Right ventricle myocardium inferior (tissue), 1 donor: ENCODE measurements around the gene SPRY1. TPM values are rescaled to one million over a fixed set of nuclear protein-coding genes. Genes with fewer than 3 reads are reported as not detected.
A peak's percentile ranks its signal among the peaks of the same experiment; 100 is the strongest.

Source experiments
- ATAC-seq: fragments of 200-7000 bp; cut with Tn5 transposase; one replicate; pipeline ENCODE4 v1.9.1; 2020; ENCODE audit warnings: mild to moderate bottlenecking, moderate library complexity
- DNase-seq: peaks from one replicate; pipeline ENCODE4 v3.0.0; 2021; ENCODE audit errors: missing footprints
- intact Hi-C: fragments of 100-400 bp; cut with DNase I; formaldehyde crosslinking; loops from one replicate; pipeline ENCODE4 v1.11.0; 2022
- total RNA-seq: library from RNA; stranded (reverse); fragmentation: NEBNext Ultra II Directional; extraction: Animal tissue kit (Norgen Biotek cat#: 25700); gene quantifications from one replicate; pipeline ENCODE4 v1.2.1, GENCODE V29; 2021
- donor health status: DM: no; HTN: yes; CAD: no; lungs with severe emphysema.

SPRY1 gene
- total RNA-seq, 1 donor from 2014 or later = 37.0 TPM

DNA sequence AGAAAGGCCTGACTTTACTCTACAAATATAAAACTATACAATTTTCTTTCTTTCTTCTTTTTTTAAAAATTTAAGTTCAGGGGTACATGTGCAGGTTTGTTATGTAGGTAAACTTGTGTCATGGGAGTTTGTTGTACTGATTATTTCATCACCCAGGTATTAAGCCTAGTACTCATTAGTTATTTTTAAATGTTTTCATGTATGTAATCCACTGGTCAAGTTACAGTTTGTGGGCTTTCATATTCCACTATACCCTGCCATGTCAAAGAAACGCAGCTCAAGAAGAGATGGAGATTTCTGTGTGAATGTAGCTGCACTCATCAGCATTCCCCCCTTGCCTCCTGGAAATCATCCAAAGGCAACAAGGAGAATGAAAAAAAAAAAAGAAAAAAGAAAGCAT lies 31.2 kb upstream of the SPRY1 start:
- DNase-seq = no peak
- intact Hi-C loops = no loop called here
- ATAC-seq = no peak

DNA sequence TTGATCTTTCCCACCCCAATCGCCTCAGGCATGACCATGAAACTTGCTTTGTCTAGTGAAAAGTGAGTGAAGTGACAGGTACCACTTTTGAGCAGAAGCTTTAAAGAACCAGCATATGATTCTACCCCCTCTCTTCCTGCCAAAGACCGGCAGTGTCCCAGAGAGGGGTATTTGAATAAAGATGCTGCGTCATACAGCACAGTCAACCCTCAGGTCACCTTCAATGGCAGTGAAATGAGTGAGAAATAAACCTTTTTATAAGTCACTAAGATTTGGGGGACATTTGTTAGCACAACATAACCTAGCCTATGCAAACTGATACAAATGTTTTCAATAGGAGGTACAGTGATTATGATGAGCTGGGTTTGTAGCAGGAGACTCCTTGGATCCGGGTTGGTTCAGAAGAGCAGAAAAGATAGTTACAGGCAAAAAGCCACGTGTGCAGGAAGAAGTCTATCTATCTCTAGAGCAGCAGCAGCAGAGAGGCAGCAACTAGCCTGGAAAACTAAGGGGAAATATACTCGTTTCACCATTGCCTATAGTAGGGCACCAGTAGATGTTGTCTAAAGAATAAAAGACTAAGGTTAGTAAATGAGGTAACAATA lies 30.3 kb upstream of the SPRY1 start:
- intact Hi-C loops = no loop called here

DNA sequence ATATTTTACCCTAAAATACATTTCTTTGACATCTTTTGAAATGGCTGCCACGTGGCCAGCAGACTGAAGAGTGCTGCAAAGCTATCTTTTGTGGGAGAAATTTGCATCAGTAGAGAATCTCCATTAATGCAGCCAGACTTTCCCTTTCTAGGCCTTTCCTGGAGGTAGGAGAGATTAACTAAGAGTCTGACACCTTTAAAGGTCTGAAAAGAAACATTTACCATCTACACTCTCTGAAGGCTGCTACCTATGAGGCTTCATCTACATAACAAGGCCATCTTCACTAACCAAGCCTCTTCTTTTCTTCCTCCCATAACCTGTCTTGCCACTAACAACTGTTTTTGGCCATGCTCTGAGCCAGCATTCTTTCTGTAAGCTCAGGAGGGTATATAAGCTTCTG lies 17.8 kb upstream of the SPRY1 start:
- no peak for DNase-seq
- ATAC-seq = no peak
- intact Hi-C loops = no loop called here

More for the DNA sequence above, 30.3 kb upstream of the SPRY1 start:
- ATAC-seq (no peak), DNase-seq (no peak)

DNA sequence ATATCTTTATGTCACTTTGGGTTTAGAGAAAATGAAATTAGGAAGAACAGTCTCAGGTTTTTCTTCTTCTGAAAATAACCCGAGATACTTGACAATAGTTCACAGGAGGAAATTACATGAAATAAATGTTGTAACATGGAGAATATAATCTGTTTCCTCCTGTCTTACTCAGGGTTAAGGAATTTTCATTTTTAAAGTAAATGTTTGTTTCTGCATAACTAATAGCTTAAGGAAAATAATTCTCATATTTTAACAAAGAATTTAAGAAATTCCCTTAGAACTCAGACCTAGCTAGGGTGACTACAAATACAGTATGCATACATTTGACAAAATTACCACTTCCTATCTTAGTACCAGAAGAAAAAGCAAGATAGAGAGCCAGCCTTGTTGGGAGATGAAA lies 17.2 kb upstream of the SPRY1 start:
- intact Hi-C loops = no loop called here
- DNase-seq (no peak), ATAC-seq (no peak)

DNA sequence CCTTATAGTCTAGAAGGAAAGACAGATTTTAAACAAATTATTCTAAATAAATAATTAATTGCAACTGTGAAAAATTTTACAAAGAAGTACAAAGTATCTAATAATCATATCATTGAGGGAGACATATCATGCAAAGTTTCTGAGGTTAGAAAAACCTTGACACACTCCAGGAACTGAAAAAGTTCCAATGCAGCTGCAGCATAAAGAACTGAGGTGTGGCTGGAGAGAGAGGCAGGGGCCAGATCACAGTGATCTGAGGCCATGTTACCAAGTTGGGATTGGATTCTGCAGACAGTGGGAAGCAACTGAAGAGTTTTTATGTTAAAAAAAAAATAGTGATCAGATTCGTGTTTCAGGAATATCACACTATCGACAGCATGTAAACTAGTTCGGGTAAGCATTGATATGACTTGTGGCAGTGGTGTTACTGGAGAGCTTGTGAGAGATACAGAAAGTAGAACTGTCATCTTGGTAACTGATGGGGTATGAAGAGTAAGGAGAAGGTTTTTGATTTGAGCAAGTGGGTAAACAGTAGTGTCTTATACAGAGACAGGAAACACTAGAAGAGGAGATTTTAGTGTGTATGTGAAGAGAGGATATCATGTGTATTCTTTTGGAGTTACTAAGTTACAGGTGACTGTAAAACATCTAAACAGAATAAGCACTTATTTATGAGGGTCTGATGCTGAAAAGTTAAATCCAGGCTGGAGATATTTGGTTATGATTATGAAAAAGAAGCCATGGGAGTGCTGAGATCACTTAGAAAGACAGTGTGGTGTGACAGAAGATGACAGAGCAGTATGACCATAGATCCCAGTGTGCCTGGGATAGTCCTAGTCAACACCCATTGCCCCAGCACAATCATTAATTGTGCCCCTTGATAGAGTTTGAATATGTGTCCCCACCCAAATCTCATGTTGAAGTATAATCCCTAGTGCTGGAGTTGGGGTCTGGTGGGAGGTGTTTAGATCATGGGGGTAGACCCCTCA lies 15.6 kb upstream of the SPRY1 start:
- intact Hi-C loops = no loop called here
- no peak for ATAC-seq
- no peak for DNase-seq

DNA sequence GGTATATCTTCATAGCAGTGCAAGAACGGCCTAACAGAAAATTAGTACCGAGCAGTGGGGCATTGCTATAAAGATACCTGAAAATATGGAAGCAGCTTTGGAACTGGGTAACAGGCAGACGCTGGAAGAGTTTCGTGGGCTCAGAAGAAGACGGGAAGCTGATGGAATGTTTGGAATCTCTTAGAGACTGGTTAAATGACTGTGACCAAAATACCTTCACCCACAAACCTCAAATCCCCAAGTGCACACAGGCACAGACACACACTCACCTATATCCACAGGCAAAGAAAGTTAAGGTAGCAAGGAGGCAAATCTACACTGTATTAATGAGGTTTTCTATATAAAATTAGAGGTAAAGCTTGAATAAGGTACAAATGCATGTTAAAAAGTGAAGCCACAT lies 14.6 kb upstream of the SPRY1 start:
- intact Hi-C loops = no loop called here
- ATAC-seq (no peak), DNase-seq (no peak)

DNA sequence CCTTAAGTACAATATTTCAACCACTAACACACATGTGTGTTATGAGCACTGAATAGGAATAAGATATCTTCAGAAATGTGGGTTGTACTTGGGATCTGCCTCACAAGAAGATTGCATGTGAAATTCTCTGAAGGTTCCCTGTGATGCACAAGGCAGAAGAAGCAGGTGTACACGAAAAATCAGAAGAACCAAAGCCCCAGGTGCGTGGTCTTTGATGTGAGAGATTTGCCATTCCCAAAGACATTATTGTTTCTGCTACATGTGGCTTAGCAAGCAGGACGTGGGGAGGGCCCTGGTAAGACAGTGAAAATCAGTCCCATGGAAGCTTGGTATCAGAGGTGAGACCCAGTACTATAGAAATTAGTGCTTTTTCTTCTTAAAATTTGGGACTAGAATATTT lies 13.0 kb upstream of the SPRY1 start:
- intact Hi-C loops = no loop called here
- DNase-seq = no peak

DNA sequence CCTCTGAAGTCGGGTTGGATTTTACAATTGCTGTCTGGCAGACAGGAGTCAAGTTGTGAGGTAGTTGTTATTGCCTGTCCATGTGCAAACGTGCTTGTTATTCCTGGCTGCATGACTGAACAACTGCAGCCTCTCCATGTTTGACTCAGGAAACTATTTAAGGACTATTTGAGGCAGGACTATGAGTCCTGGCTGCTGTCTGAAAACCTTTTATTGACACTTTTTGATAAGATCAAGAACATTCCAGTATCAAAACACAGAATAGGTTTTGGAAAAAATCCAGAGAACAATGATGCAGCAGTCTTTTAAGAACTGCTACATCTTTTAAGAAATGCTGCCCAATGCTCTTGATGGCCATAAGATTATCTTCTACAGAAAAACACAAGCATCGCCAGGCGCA lies 10.0 kb upstream of the SPRY1 start:
- ATAC-seq (no peak), DNase-seq (no peak)
- intact Hi-C loops = no loop called here

More for the DNA sequence above, 13.0 kb upstream of the SPRY1 start:
- ATAC-seq = no peak

DNA sequence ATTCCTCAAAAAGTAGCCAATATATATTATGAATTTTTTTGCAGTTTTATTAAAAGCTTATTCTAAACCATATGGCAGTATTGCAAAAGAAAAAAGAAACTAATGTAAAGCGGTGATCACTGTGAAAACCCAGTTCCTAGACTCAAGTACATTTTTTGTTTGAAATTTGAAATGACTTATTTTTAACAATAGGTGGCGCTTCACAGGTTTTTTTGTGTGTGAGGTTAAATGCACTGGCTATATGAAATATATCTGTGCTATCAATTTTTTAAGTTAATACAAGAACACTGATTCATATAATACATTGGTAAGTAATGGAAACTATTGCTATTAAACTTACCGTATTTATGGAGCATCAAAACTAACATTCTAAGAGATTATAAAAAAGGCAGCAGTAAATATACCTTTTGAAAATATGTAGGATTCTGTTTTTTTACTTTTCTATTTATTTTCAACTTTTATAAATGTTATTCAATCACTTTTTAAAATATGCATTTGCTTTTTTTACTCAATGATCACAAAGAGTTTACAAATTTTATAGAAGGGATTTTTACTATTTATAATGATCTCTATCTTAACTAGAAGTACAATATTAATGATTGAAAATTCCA lies 5.6 kb upstream of the SPRY1 start:
- ATAC-seq (no peak), DNase-seq (no peak)
- intact Hi-C loops = loop anchor here (10.0 kb wide), 1 partner anchor 286 kb away; no protein-coding TSS in a partner anchor

DNA sequence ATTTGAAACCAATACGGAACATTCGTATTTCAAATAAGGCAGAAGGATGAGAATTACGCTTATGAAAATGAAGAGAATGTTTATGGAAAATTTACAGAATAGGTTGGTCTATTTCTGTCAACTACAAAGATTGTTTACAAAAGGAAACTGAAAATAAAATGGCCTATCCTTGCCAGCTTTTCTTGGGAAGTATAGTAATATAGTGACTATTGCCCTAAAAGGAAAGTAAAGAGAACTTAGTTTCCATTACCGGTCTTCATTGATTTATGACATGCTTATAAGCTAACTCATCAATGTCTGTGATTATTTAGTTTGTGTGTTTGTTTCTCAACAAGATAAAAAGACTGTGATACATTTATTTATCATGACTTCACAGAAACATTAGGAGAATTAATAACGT lies 2.9 kb upstream of the SPRY1 start:
- no peak for DNase-seq
- no peak for ATAC-seq
- intact Hi-C loops = loop anchor here (10.0 kb wide), 1 partner anchor 289 kb away; no protein-coding TSS in a partner anchor

DNA sequence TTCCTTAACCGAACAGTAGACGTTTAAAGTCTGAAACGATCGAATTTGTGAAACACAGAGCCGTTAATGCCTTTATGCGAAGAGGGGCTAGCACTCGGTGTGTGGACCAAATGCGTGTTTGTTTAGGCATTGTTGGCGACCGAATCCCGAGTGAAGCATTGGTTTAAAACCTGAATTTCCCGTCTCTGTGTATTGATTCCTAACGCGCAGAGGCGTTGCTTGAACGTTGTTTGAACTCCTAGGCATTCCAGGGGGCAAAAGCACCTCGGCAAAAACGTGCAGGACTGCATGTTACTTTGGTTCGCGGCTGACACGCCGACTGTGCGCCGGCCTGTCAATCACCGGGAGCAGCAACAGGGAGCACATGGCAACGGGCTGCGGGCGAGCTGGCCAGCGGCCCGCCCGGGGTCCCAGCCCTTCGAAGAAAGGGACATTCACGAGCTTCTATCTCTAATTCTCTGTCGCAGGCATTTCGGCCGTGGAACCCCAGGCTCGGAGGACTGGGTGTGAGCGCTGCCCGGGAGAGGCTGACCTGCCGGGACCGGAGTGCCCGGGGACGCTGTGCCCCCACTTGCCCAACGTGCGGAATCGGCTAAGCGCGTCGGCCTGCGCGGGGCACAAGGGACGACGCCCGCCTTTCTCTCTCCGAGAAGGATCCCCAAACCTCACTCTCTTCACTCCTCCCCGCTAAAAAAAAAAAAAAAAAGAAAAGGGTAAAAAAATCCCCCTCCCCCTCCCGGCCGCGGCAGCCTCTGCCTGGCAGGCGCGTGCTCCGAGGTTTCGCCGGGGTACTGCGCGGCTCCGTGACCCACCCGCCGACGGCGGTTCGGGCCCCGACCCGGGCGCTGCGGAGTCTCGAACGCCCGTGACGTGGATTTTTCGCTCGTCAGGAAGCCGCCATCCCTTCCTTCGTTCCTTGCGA lies 810 bp downstream of the SPRY1 start:
- intact Hi-C loops = loop anchor here (2.0 to 10.0 kb wide), 8 partner anchors 45 to 715 kb away; no protein-coding TSS in a partner anchor
- DNase-seq (peak; percentile 72), ATAC-seq (peak; percentile 26)

DNA sequence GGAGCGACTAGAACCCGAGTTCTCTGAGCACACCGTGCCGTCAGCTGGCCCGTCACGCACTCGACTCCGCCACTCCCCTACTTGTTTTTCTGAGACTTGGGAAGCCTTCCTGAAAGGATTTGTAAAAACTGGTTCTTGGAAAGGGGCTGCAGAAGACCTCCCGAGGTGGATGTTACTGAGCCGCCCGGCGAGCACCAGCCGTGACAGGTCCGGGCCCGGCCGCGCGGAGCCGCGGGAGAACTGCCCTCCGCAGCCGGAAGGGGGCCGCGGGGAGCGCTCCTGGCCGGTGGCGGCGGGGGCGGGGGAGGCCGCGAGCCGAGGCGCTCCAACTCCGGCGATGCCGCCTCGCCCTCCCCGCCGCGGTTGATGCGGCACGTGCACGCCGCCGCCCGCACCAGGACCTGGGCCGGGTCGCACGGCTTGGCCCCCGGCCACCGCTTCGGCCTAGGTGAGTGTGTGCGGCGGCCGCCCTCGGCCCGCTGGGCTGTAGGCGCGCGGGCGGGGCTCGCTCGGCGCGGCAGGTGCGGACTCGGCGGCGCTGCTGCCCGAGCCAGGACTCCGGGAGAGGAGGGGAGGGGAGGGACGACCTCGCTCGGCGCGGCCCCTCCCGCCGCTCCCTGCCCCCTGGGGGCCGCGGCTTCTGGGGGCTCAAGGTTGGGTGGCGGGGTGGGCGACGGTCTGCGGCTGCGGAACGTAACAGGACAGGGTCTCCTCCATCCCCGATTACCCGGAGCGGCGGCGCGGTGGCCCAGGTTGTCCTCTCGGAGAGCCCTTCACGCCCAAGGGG lies 1.7 kb downstream of the SPRY1 start:
- peak; percentile 82 for DNase-seq
- ATAC-seq = peak; percentile 69
- intact Hi-C loops = loop anchor here (5.0 to 10.0 kb wide), 6 partner anchors 46 to 714 kb away; no protein-coding TSS in a partner anchor

DNA sequence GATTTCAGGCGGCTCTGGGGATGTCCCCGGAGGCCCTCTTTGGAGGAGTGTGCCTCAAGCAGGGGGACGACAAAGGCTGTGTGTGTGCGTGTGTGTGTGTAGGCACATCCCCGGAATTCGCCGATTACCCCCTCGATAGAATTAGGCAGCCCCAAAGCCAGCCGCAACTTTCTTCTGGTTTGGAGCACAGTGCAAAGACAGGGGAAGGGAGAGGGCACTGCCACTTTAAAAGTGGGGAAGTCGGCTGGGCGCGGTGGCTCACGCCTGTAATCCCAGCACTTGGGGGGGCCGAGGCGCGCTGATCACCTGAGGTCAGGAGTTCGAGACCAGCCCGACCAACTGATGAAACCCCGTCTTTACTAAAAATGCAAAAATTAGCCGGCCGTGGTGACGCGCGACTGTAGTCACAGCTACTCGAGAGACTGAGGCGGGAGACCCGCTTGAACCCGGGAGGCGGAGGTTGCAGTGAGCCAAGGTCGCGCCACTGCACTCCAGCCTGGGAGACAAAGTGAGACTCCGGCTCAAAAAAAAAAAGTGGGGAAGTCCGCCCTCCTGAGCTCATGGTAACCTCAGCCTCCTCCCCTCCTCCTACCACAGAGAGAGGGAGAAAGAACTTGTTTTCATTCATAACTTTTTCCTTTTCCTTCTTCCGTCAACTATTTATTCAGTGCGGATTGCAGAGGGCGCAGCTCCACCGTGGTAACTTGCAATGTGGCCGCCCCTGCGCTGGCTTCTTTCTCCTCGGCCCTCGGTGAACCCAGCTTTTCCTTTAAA lies 2.4 kb downstream of the SPRY1 start:
- ATAC-seq (peak; percentile 26), DNase-seq (peak; percentile 77)
- intact Hi-C loops = loop anchor here (5.0 to 10.0 kb wide), 6 partner anchors 47 to 713 kb away; no protein-coding TSS in a partner anchor

DNA sequence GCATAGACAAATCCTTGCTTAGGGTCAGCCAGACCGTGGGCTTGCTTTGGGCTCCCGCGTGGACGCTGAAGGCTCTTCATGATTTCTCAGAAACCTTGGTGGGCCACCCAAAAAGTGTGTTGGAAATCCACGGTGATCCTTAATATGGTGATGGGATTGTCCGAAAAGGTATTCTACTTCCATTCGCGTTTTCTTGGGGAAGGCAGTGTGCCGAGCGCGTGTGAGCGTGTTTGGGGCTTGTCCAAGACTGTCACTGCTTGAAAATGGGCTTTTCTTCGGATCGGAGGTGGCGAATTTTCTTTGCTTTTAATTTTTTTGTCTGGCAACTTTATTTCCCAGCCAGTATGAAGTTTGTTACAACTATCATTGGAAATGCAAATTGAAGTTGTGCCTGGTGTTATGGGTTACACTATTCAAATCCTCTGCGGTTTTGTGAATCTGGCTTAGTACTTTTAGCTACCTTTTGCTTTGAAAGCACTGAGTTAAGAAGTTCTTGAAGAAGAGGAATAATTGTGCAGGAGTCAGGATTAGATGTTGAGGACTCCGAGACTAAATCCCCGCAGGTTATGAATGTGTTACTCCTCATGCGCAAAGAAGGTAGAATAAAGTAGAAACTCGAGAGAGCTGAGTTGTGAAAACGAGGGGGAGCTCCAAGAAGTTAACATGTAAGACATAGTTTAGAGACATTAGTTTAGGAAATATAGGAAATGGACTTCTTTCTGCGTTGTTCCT lies 3.2 kb downstream of the SPRY1 start:
- no peak for DNase-seq
- ATAC-seq = no peak
- intact Hi-C loops = loop anchor here (5.0 to 10.0 kb wide), 7 partner anchors 47 to 713 kb away; no protein-coding TSS in a partner anchor

DNA sequence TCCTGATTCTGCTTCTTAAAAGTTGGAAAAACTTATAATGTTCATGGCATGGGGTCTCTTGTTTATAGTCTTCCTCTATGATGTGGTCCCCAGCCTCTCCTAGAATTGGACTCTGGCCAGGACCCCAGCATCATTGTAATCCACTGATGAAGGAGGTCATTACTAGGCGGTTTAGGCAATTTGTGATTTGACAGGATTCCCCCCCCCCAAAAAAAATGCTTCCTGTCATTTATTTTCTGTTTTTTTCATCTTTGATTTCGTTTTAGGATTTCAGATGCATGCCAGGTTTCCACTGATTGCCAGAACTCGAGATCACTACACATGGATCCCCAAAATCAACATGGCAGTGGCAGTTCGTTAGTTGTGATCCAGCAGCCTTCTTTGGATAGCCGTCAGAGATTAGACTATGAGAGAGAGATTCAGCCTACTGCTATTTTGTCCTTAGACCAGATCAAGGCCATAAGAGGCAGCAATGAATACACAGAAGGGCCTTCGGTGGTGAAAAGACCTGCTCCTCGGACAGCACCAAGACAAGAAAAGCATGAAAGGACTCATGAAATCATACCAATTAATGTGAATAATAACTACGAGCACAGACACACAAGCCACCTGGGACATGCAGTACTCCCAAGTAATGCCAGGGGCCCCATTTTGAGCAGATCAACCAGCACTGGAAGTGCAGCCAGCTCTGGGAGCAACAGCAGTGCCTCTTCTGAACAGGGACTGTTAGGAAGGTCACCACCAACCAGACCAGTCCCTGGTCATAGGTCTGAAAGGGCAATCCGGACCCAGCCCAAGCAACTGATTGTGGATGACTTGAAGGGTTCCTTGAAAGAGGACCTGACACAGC lies 4.9 kb downstream of the SPRY1 start:
- no peak for DNase-seq
- no peak for ATAC-seq
- intact Hi-C loops = loop anchor here (10.0 kb wide), 1 partner anchor 153 kb away; no protein-coding TSS in a partner anchor
